K562 (cell line): Measurements from ENCODE around the gene C1QL2. TPM values are rescaled to one million over a fixed set of nuclear protein-coding genes. Genes with fewer than 3 reads are reported as not detected.

Experiments used
- ATAC-seq: fragments of 200-7000 bp; cut with Tn5 transposase; 3 replicates; pipeline ENCODE4 v1.9.1; 2020; ENCODE audit warnings: moderate library complexity
- BruUV-seq: library from RNA; stranded (reverse); fragments of 400-500 nt; replicated peaks from 2 replicates; lab custom pipeline; 2021; lab: Mats Ljungman, UMichigan
- CTCF ChIA-PET: fragments of 300-600 bp; formaldehyde crosslinking; extraction: SDS; loops from one replicate; lab custom pipeline; 2021; ENCODE audit warnings: low intra/inter-chr PET ratio; lab: Yijun Ruan, JAX
- POLR2A ChIA-PET: fragments of 300-600, 350-650 bp; sonication (Branson Sonifier 250); formaldehyde crosslinking; extraction: SDS; loops from one replicate; lab custom pipeline; 2021; ENCODE audit warnings: antibody characterized with exemption, inconsistent platforms; lab: Yijun Ruan, JAX
- DNase-seq, 4 experiments: peaks; one replicate each; pipeline versions ENCODE4 v3.0.0 to v3.0.0-alpha.2; 2011 to 2018; ENCODE audit warnings: low spot score in 3 of 4, mixed read lengths in 3 of 4; ENCODE audit errors: extremely low read depth in 1 of 4
- FAIRE-seq: peaks from 2 replicates; lab custom pipeline; 2011; peaks lifted over from hg19 to GRCh38; lab: Jason Lieb, UNC
- H2AFZ ChIP-seq: 2 replicates; pipeline ENCODE4 v1.6.0; 2011; ENCODE audit warnings: low read depth, low read length, control low read depth, inconsistent platforms
- H3K27ac ChIP-seq: fragments of 200-600 bp; 3 replicates; pipeline ENCODE4 v1.8.0; 2011; ENCODE audit warnings: low read depth, mild to moderate bottlenecking, control low read depth, inconsistent platforms, low read length, moderate library complexity, mixed read lengths; ENCODE audit errors: extremely low read depth
- H3K27me3 ChIP-seq, 2 experiments: fragments of 300-600 bp in 1 of 2; 2 replicates in 1 of 2; 3 replicates in 1 of 2; pipeline versions ENCODE4 v1.6.0 to v1.8.0; 2011; ENCODE audit warnings: inconsistent platforms in 2 of 2, low read length in 2 of 2, mild to moderate bottlenecking in 1 of 2, mixed read lengths in 1 of 2, moderate library complexity in 1 of 2; ENCODE audit not compliant: control insufficient read depth in 2 of 2, insufficient read depth in 2 of 2
- H3K36me3 ChIP-seq: fragments of 300-600 bp; 3 replicates; pipeline ENCODE4 v1.8.0; 2011; ENCODE audit warnings: mild to moderate bottlenecking, low read length, inconsistent platforms; ENCODE audit not compliant: control insufficient read depth, insufficient read depth
- H3K4me1 ChIP-seq, 2 experiments: fragments of 200-600 bp in 1 of 2; replicated peaks in 1 of 2; 2 replicates in 1 of 2; 3 replicates in 1 of 2; pipeline versions ENCODE4 v1.5.1 to v1.8.0; 2011; ENCODE audit warnings: inconsistent platforms in 2 of 2, low read length in 2 of 2, mild to moderate bottlenecking in 1 of 2, mixed read lengths in 1 of 2, moderate library complexity in 1 of 2; ENCODE audit not compliant: control insufficient read depth in 2 of 2, insufficient read depth in 2 of 2
- H3K4me2 ChIP-seq: 2 replicates; pipeline ENCODE4 v1.6.1; 2011; ENCODE audit warnings: low read length, control low read depth, inconsistent platforms, mixed read lengths; ENCODE audit not compliant: insufficient read depth
- H3K4me3 ChIP-seq: fragments of 200-600 bp; sonication (generic), shearing (Covaris generic); 2 replicates; pipeline ENCODE4 v1.5.1; 2016; ENCODE audit warnings: control low read depth, inconsistent platforms
- H3K79me2 ChIP-seq: fragments of 200-600 bp; 3 replicates; pipeline ENCODE4 v1.8.0; 2011; ENCODE audit warnings: low read length, inconsistent platforms; ENCODE audit not compliant: control insufficient read depth, insufficient read depth
- H3K9ac ChIP-seq, 2 experiments: 2 replicates each; pipeline versions ENCODE4 v1.6.0 to v1.6.1; 2011; ENCODE audit warnings: low read depth in 2 of 2, low read length in 2 of 2, control low read depth in 1 of 2, inconsistent platforms in 1 of 2, mild to moderate bottlenecking in 1 of 2, mixed read lengths in 1 of 2; ENCODE audit not compliant: insufficient read depth in 1 of 2
- H3K9me1 ChIP-seq: one replicate; pipeline ENCODE4 v1.6.0; 2011; ENCODE audit warnings: inconsistent platforms, mild to moderate bottlenecking, low read length, moderate library complexity; ENCODE audit not compliant: control insufficient read depth, insufficient read depth
- H3K9me3 ChIP-seq: replicated peaks from 2 replicates; pipeline ENCODE4 v1.5.1; 2011; ENCODE audit warnings: low read depth, low read length, inconsistent platforms; ENCODE audit not compliant: control insufficient read depth, insufficient read depth
- H4K20me1 ChIP-seq: replicated peaks from 2 replicates; pipeline ENCODE4 v1.6.1; 2011; ENCODE audit warnings: low read length, inconsistent platforms, mixed read lengths; ENCODE audit not compliant: control insufficient read depth, insufficient read depth
- ELF4 ChIP-seq: fragments of 450-650 bp; formaldehyde crosslinking; IDR thresholded peaks from 2 replicates; pipeline ENCODE4 v1.4.0; 2022; ENCODE audit warnings: missing genetic modification characterization
- FOXP1 ChIP-seq: sonication (generic); formaldehyde crosslinking; IDR thresholded peaks from 2 replicates; pipeline ENCODE4 v1.8.0; 2022; ENCODE audit warnings: mild to moderate bottlenecking, missing genetic modification reagents
- GABPA ChIP-seq: fragments of 200-800 bp; sonication (Bioruptor generic); conservative IDR thresholded peaks from 2 replicates; pipeline ENCODE4 v1.6.1; 2016; ENCODE audit warnings: low read depth, missing genetic modification characterization, missing compliant biosample characterization
- MAX ChIP-seq: sonication (generic); formaldehyde crosslinking; IDR thresholded peaks from 2 replicates; pipeline ENCODE4 v1.9.0; 2022; ENCODE audit warnings: mild to moderate bottlenecking, missing genetic modification reagents
- ZFX ChIP-seq: sonication (generic); formaldehyde crosslinking; IDR thresholded peaks from 2 replicates; pipeline ENCODE4 v1.8.0; 2022; ENCODE audit warnings: mild to moderate bottlenecking, missing genetic modification reagents, moderate library complexity
- ZNF561 ChIP-seq: fragments of 450-650 bp; formaldehyde crosslinking; conservative IDR thresholded peaks from 2 replicates; pipeline ENCODE4 v1.4.0; 2020; ENCODE audit warnings: mild to moderate bottlenecking, moderate library complexity
- in situ Hi-C: fragments of 300-500 bp; cut with MboI; formaldehyde crosslinking; loops from 4 replicates; pipeline ENCODE4 v1.15.0; 2018; ENCODE audit warnings: inconsistent platforms, mixed read lengths
- intact Hi-C: fragments of 100-400 bp; cut with micrococcal nuclease; formaldehyde crosslinking; loops from 2 replicates; pipeline ENCODE4 v1.14.2; 2022
- polyA plus RNA-seq, 8 experiments: library from polyadenylated mRNA; depleted of rRNA in 4 of 8; stranded (reverse) in 5 of 8; unstranded in 3 of 8; fragments of >200 nt; fragmentation: Nextera tagmentation in 2 of 8; fragmentation: Illumina TruSeq in 1 of 8; extraction: Ambion mirVana in 2 of 8; extraction: Trizol in 1 of 8; gene quantifications; 2 replicates each; pipeline versions ENCODE4 v1.2.1 to v1.2.3, GENCODE V29; 2011 to 2014; ENCODE audit warnings: inconsistent platforms in 1 of 8, missing spikeins in 1 of 8
- total RNA-seq, 7 experiments: library from RNA; depleted of rRNA in 6 of 7; stranded (reverse); fragments of >200 nt in 6 of 7; fragmentation: Illumina TruSeq in 2 of 7; extraction: Trizol in 2 of 7; gene quantifications; 2 replicates each; pipeline versions ENCODE4 v1.2.1 to v1.2.3, GENCODE V29; 2011 to 2021; ENCODE audit warnings: low replicate concordance in 1 of 7

C1QL2 gene
- total and polyA plus RNA-seq, 9 of the 15 experiments (the other 6 are each of a cell fraction or from before 2014, with no cell fraction given): not detected

GRCh38 chr2:119197126-119197405, 38.5 kb upstream of the C1QL2 start:
- Histone ChIP-seq H3K27me3 (peaks cover 7 to 56% of the 10 kb centered on the region in 2 experiments; a peak in 4 of 5 replicates), H3K9ac (no peak overlapping the region), H3K4me1 (no peaks in the 10 kb centered on the region), H3K4me2 (no peak overlapping the region), H3K36me3 (no peaks in the 10 kb centered on the region), H3K9me1 (no peaks in the 10 kb centered on the region), H3K79me2 (no peaks in the 10 kb centered on the region), H3K27ac (no peak overlapping the region), H3K4me3 (no peak overlapping the region), H2AFZ (no peak overlapping the region), H4K20me1 (peaks cover 7% of the 10 kb centered on the region; the same call in 1 of the 2 replicates), H3K9me3 (no peaks in the 10 kb centered on the region)
- intact Hi-C loops: no loop called here
- in situ Hi-C loops: no loop called here
- POLR2A ChIA-PET: interaction anchor here (0.9 to 1.4 kb wide), 2 partner anchors 18 to 37 kb away, joined by 3 to 4 read pairs; no protein-coding TSS in a partner anchor
- CTCF ChIA-PET: no interaction called here
- BruUV-seq: no TSS peak
- ATAC-seq (no peak), FAIRE-seq (no peak), DNase-seq (no peak)
- TF ChIP-seq ZNF561: no peak
- TF ChIP-seq ELF4: no peak
- TF ChIP-seq MAX (CRISPR knock-in tag): no peak
- no peak for TF ChIP-seq GABPA (tag)
- no peak for TF ChIP-seq FOXP1 (CRISPR knock-in tag)
- no peak for TF ChIP-seq ZFX
